NOMO-1 treated with dmso at 0.1 percent for 144 hours (cell line): Measurements from ENCODE around the gene PLEKHA4.
A peak's percentile ranks its signal among the peaks of the same experiment; 100 is the strongest.
"Not testable (repeated sequence)": the region's sequence is repeated elsewhere in the genome, so short reads cannot be mapped to it uniquely, and the experiment has no call there.

ENCODE experiments used
- DNase-seq: peaks from one replicate; lab custom pipeline; 2025; ENCODE audit not compliant: unreplicated experiment; lab: John Stamatoyannopoulos, UW

The PLEKHA4 gene

GRCh38 chr19:48868114-48868886 lies at the start of gene PLEKHA4:
PLEKHA4 (minus strand) TSS chr19:48868617; CDS start chr19:48867620, 997 bp downstream.
- no peak for DNase-seq

- DNase-seq: no peak
Observed at GRCh38 chr19:48918071-48918470, 49.7 kb upstream of the PLEKHA4 start.

- no peak for DNase-seq
Observed at GRCh38 chr19:48915757-48916156, 47.3 kb upstream of the PLEKHA4 start.

- DNase-seq: no peak
Observed at GRCh38 chr19:48914181-48914580, 45.8 kb upstream of the PLEKHA4 start.

GRCh38 chr19:48913114-48913889 lies 44.9 kb upstream of the PLEKHA4 start:
- DNase-seq: no peak

- no peak for DNase-seq
Observed at GRCh38 chr19:48910803-48911202, 42.4 kb upstream of the PLEKHA4 start.

- not testable (repeated sequence) for DNase-seq
Observed at GRCh38 chr19:48909424-48910077, 41.1 kb upstream of the PLEKHA4 start.

- DNase-seq: no peak
Observed at GRCh38 chr19:48907671-48908070, 39.3 kb upstream of the PLEKHA4 start.

- no peak for DNase-seq
Observed at GRCh38 chr19:48906324-48906723, 37.9 kb upstream of the PLEKHA4 start.

- DNase-seq: no peak
Observed at GRCh38 chr19:48905664-48906063, 37.2 kb upstream of the PLEKHA4 start.

- not testable (repeated sequence) for DNase-seq
Observed at GRCh38 chr19:48903788-48904187, 35.4 kb upstream of the PLEKHA4 start.

- DNase-seq: not testable (repeated sequence)
Observed at GRCh38 chr19:48902291-48902690, 33.9 kb upstream of the PLEKHA4 start.

- DNase-seq: no peak
Observed at GRCh38 chr19:48900477-48901406, 32.3 kb upstream of the PLEKHA4 start.

- peak; percentile 90 for DNase-seq
Observed at GRCh38 chr19:48899781-48900476, 31.5 kb upstream of the PLEKHA4 start, which contains the start of gene NUCB1. NUCB1 (plus strand) TSS chr19:48900312; CDS start chr19:48900797, 485 bp downstream.

- DNase-seq: not testable (repeated sequence)
Observed at GRCh38 chr19:48899386-48899749, 31.0 kb upstream of the PLEKHA4 start.

GRCh38 chr19:48897181-48897580 lies 28.8 kb upstream of the PLEKHA4 start:
- no peak for DNase-seq

- no peak for DNase-seq
Observed at GRCh38 chr19:48896191-48896720, 27.8 kb upstream of the PLEKHA4 start.

GRCh38 chr19:48895226-48895625 lies 26.8 kb upstream of the PLEKHA4 start:
- DNase-seq: no peak

- no peak for DNase-seq
Observed at GRCh38 chr19:48890551-48890950, 22.1 kb upstream of the PLEKHA4 start.

- DNase-seq: not testable (repeated sequence)
Observed at GRCh38 chr19:48889496-48889895, 21.1 kb upstream of the PLEKHA4 start.
